GM18511 (cell line): ENCODE results near the gene SELP.
A peak's percentile ranks its signal among the peaks of the same experiment; 100 is the strongest.
"Not testable (repeated sequence)": the region's sequence is repeated elsewhere in the genome, so short reads cannot be mapped to it uniquely, and the experiment has no call there.

Source experiments
- ATAC-seq: cut with Tn5 transposase; IDR thresholded peaks from one replicate; pipeline ENCODE4 v1.9.1; 2021; ENCODE audit warnings: mild to moderate bottlenecking, moderate library complexity; ENCODE audit not compliant: unreplicated experiment

The SELP gene

DNA sequence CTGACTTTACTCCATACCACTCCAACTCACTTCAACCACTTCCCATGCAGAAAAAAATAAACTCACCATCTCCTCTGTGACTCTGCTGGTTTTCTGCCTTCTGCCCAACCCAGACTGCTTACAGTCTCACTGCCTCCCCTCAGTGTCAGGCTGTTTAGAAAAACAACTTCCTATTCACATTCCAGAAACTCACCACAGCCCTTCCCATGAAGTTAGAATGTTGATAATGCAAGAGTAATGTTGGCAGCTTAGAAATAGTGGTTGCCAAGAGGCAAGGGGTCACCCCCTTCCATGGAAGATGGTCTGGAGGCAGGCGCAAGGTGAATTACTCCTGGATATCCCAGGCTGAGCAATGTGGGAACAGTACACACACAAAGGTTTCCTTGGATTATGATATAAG, at the start of gene SELP:
SELP (minus strand) TSS at position 119 of the 400 bp plus-strand sequence; CDS start at position 69, 50 bp downstream.
- no peak for ATAC-seq

- no peak for ATAC-seq
Measured at GRCh38 chr1:169679692-169680091, 49.8 kb upstream of the SELP start.

GRCh38 chr1:169676001-169676400, 46.1 kb upstream of the SELP start:
- ATAC-seq: no peak

- no peak for ATAC-seq
Measured at GRCh38 chr1:169670836-169671235, 40.9 kb upstream of the SELP start.

GRCh38 chr1:169670244-169670643, 40.3 kb upstream of the SELP start:
- ATAC-seq: not testable (repeated sequence)

DNA sequence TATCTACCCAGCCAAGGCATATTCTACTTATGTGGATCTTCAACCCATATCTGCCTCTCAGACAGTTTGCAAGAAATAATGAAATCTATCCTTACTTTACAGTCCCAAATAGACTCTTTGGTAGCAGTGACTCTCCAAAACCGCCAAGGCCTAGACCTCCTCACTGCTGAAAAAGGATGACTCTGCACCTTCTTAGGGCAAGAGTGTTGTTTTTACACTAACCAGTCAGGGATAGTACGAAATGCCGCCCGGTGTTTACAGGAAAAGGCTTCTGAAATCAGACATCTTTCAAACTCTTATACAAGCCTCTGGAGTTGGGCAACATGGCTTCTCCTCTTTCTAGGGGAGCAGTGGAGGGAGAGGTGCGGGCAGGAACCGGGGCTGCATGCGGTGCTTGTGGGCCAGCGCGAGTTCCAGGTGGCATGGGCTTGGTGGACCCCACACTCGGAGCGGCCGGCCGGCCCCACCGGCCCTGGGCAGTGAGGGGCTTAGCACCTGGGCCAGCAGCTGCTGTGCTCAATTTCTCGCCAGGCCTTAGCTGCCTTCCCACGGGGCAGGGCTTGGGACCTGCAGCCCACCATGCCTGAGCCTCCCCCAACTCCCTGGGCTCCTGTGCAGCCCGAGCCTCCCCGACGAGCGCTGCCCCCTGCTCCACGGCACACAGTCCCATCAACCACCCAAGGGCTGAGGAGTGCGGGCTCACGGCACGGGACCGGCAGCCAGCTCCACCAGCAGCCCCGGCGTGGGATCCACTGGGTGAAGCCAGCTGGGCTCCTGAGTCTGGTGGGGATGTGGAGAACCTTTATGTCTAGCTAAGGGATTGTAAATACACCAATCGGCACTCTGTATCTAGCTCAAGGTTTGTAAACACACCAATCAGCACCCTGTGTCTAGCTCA, 38.0 kb upstream of the SELP start:
- not testable (repeated sequence) for ATAC-seq

GRCh38 chr1:169667227-169667639, 37.3 kb upstream of the SELP start:
- ATAC-seq: peak; percentile 69

DNA sequence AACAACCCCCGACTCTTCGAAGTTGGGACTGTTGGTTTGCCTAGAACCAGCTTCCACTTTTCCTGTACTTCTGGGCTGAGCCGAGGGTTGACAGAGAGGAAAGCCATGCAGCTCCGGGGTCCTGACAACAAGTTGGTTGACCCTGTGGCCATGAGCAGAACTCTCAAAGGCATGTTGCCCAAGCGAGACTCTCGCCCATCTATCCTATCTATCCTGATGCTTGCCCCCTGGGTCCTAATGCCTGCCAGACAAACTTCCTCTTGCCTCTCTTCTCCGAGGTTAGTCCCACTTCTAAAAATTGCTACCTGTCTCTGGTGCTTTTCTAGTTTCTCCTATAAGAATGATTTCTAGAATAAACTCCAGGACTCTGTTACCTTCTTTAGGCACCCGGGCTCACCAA, 32.8 kb upstream of the SELP start:
- not testable (repeated sequence) for ATAC-seq

GRCh38 chr1:169661066-169661465, 31.1 kb upstream of the SELP start:
- not testable (repeated sequence) for ATAC-seq

DNA sequence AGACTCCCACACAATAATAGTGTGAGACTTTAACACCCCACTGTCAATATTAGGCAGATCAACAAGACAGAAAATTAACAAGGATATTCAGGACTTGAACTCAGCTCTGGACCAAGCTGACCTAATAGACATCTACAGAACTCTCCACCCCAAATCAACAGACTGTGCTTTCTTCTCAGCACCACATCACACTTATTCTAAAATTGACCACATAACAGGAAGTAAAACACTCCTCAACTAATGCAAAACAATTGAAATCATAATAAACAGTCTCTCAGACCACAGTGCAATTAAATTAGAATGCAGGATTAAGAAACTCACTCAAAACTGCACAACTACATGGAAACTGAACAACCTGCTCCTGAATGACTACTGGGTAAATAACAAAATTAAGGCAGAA, 28.9 kb upstream of the SELP start:
- ATAC-seq: not testable (repeated sequence)

DNA sequence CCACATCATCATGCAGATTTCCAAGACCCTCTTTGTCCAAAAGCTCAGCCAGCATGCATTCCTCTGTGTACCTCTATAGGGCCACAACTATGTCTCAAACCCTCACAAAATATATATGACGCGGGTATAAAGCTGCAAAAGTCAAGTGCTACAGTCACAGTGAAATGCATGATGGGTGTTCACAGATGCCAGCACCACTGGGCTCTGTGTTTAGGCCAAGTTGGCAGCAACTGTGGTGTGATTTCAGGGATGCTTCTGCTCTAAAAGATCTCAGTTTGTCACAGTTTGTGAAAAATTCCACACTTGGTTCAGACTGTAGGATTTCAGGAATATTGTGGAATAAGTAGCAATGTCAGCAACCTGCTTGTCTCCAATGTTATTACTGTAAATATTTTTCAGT, 23.9 kb upstream of the SELP start:
- no peak for ATAC-seq

- no peak for ATAC-seq
Measured at GRCh38 chr1:169651035-169651434, 21.1 kb upstream of the SELP start.

DNA sequence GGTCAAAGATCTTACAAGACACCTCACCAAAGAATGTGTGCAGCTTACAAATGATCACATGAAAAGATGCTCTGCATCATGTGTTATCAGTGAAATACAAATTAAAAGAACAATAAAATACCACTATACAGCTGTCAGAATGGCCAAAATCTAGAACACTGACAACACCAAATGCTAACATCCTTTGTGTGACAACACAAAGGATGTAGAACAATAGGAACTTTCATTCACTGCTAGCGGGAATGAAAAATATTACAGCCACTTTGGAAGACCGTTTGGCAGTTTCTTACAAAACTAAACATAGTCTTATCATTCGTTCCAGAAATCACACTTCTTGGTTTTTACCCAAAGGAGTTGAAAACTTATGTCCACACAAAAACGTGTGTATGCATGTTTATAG, 20.6 kb upstream of the SELP start:
- no peak for ATAC-seq

DNA sequence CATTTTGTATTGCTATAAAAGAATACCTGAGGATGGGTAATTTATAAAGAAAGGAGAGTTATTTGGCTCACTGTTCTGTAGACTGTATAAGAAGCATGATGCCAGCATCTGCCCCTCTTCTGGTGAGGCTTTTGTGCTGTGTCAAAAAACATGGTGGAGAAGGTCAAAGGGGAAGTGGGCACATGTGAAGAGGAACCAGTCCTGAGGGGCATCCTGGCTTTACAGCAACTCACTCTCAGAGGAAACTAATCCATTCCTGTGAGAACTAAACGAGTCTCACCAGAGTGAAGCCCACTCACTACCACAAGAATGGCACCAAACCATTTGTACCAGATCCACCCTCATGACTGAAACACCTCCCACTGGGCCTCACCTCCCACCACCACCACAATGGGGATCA, 18.8 kb upstream of the SELP start:
- no peak for ATAC-seq

- ATAC-seq: no peak
Measured at GRCh38 chr1:169648187-169648586, 18.3 kb upstream of the SELP start.

GRCh38 chr1:169647512-169647911, 17.6 kb upstream of the SELP start:
- ATAC-seq: no peak

DNA sequence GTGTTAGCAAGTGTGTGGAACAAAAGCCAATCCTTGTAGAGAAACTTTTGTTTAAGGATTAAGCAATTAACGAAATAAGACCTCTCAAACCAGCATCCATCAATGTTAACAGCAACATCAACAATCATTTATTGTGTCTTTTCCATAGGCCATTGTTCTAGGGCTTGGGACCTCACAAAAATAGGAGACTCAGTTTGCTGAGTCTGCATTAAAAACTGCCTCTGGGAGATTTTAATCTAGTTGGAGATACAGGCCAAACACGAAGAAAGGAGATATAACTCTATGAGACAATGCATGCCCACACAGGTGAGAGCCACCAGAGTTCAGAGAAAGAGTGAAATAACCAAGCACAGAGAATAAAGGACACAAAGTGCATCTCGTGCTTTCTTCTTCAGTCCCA, 14.4 kb upstream of the SELP start:
- no peak for ATAC-seq

DNA sequence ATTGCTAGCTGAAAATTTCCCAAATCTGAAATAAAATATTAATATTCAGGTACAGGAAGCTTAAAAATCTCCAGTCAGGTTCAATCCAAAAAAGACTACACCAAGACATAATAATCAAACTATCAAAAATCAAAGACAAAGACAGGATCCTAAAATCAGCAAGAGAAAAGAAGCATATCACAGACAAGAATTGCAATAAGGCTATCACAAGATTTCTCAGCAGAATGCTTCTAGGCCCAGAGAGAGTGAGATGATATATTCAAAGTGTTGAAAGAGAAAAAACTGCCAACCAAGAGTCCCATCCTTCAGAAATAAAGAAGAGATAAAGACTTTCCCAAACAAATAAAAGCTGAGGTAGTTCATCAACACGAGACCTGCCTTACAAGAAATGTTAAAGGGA, 5.0 kb upstream of the SELP start:
- no peak for ATAC-seq

DNA sequence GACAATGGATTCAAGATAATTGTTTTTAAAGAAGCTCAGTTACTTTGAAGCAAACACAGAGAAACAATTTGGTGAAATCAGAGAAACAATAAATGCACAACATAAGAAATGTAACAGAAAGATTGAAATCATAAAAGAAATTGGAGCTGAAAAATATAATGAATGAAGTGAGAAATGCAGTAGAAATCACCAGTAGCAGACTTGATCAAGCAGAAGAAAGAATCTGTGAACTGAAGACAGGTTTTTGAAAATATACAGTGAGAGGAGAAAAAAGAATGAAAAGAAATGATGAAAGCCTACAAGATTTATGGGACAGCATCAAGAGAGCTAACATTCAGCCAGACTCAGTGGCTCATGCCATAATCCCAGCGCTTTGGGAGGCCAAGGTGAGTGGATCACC, 4.2 kb upstream of the SELP start:
- no peak for ATAC-seq

GRCh38 chr1:169631249-169631648, 1.3 kb upstream of the SELP start:
- no peak for ATAC-seq

GRCh38 chr1:169624912-169625311, 5.0 kb downstream of the SELP start:
- no peak for ATAC-seq

GRCh38 chr1:169624122-169624521, 5.8 kb downstream of the SELP start:
- no peak for ATAC-seq
